PC-3 (cell line): ENCODE measurements around the gene SOS1. TPM values are rescaled to one million over a fixed set of nuclear protein-coding genes. Genes with fewer than 3 reads are reported as not detected.

Source experiments
- ATAC-seq: fragments of 200-7000 bp; cut with Tn5 transposase; 2 replicates; pipeline ENCODE4 v1.9.1; 2020; ENCODE audit warnings: mild to moderate bottlenecking, moderate library complexity
- BruUV-seq: library from RNA; stranded (reverse); fragments of 400-500 nt; replicated peaks from 2 replicates; lab custom pipeline; 2021; lab: Mats Ljungman, UMichigan
- CTCF ChIA-PET: fragments of 300-600 bp; sonication (Branson Sonifier 250); formaldehyde crosslinking; loops from one replicate; lab custom pipeline; 2022; ENCODE audit warnings: antibody characterized with exemption; lab: Charles Lee
- POLR2A ChIA-PET: fragments of 300-600 bp; sonication (Branson Sonifier 250); formaldehyde crosslinking; loops from one replicate; lab custom pipeline; 2022; ENCODE audit warnings: antibody characterized with exemption; ENCODE audit not compliant: unreplicated experiment; lab: Charles Lee
- DNase-seq: peaks from one replicate; pipeline ENCODE4 v3.0.0-alpha.2; 2015
- H2AFZ ChIP-seq: fragments of 300-600 bp; sonication (generic); 2 replicates; pipeline ENCODE4 v1.6.0; 2016; ENCODE audit warnings: antibody characterized with exemption, low read length
- H3F3A ChIP-seq: fragments of 300-600 bp; sonication (generic); one replicate; pipeline ENCODE4 v1.6.0; 2017; ENCODE audit warnings: antibody characterized with exemption, low read length, control low read depth, mild to moderate bottlenecking; ENCODE audit not compliant: unreplicated experiment
- H3K27ac ChIP-seq: fragments of 300-600 bp; sonication (generic); 2 replicates; pipeline ENCODE4 v1.5.1; 2016; ENCODE audit warnings: mild to moderate bottlenecking, low read length
- H3K27me3 ChIP-seq: fragments of 300-600 bp; sonication (generic); 2 replicates; pipeline ENCODE4 v1.6.1; 2016; ENCODE audit warnings: low read length, mixed read lengths
- H3K36me3 ChIP-seq: fragments of 300-600 bp; sonication (generic); 2 replicates; pipeline ENCODE4 v1.6.1; 2016; ENCODE audit warnings: low read depth, mixed run types, low read length, mixed read lengths
- H3K4me1 ChIP-seq: fragments of 300-600 bp; sonication (generic); 2 replicates; pipeline ENCODE4 v1.5.1; 2016; ENCODE audit warnings: low read length; ENCODE audit not compliant: insufficient read depth
- H3K4me2 ChIP-seq: fragments of 300-600 bp; sonication (generic); 2 replicates; pipeline ENCODE4 v1.6.0; 2016; ENCODE audit warnings: low read length
- H3K4me3 ChIP-seq: fragments of 300-600 bp; sonication (generic); 2 replicates; pipeline ENCODE4 v1.5.1; 2016; ENCODE audit warnings: mild to moderate bottlenecking, low read length, mixed read lengths
- H3K79me2 ChIP-seq: fragments of 300-600 bp; sonication (generic); 2 replicates; pipeline ENCODE4 v1.6.1; 2017; ENCODE audit warnings: low read length, mixed read lengths
- H3K9ac ChIP-seq: fragments of 300-600 bp; sonication (generic); 2 replicates; pipeline ENCODE4 v1.6.0; 2016; ENCODE audit warnings: mild to moderate bottlenecking, low read length
- H3K9me2 ChIP-seq: fragments of 300-600 bp; sonication (generic); replicated peaks from 2 replicates; pipeline ENCODE4 v1.6.1; 2016; ENCODE audit warnings: mixed run types, low read length, mixed read lengths
- H3K9me3 ChIP-seq: fragments of 300-600 bp; sonication (generic); 2 replicates; pipeline ENCODE4 v1.6.1; 2016; ENCODE audit warnings: low read length, mixed read lengths
- H4K20me1 ChIP-seq: fragments of 300-600 bp; sonication (generic); 2 replicates; pipeline ENCODE4 v1.6.1; 2016; ENCODE audit warnings: low read length, mixed read lengths
- CTCF ChIP-seq: fragments of 300-600 bp; sonication (generic); conservative IDR thresholded peaks from 2 replicates; pipeline ENCODE4 v1.5.1; 2017; ENCODE audit warnings: antibody characterized with exemption, low read depth, mild to moderate bottlenecking, low read length
- EZH2 ChIP-seq: fragments of 300-600 bp; sonication (generic); IDR thresholded peaks from one replicate; pipeline ENCODE4 v1.6.1; 2017; ENCODE audit warnings: antibody characterized with exemption, mild to moderate bottlenecking, low read length; ENCODE audit not compliant: unreplicated experiment
- EZH2phosphoT487 ChIP-seq: fragments of 300-600 bp; sonication (generic); IDR thresholded peaks from 2 replicates; pipeline ENCODE4 v1.6.1; 2018; ENCODE audit warnings: mild to moderate bottlenecking, antibody characterized with exemption, low read length, borderline replicate concordance
- intact Hi-C: fragments of 100-400 bp; cut with micrococcal nuclease; formaldehyde crosslinking; loops from 2 replicates; pipeline ENCODE4 v1.9.0; 2023
- total RNA-seq: library from RNA; depleted of rRNA; stranded (reverse); fragments of >200 nt; gene quantifications from 2 replicates; pipeline ENCODE4 v1.2.3, GENCODE V29; 2014

Gene SOS1
- total RNA-seq, 1 experiment from 2014 or later = 9.7 TPM

GRCh38 chr2:39065616-39066015 lies 55.2 kb downstream of the SOS1 start:
- Histone ChIP-seq H3K27me3 (no peaks in the 10 kb centered on the region), H3K4me2 (no peak overlapping the region), H3K4me1 (no peaks in the 10 kb centered on the region), H3K9me3 (no peaks in the 10 kb centered on the region), H3K36me3 (no peaks in the 10 kb centered on the region), H2AFZ (no peak overlapping the region), H3K9ac (no peak overlapping the region), H3F3A (no peaks in the 10 kb centered on the region), H3K27ac (no peak overlapping the region), H3K9me2 (no peaks in the 10 kb centered on the region), H3K79me2 (no peaks in the 10 kb centered on the region), H3K4me3 (no peak overlapping the region), H4K20me1 (no peaks in the 10 kb centered on the region)
- intact Hi-C loops = loop anchor here (5.0 kb wide), 1 partner anchor 42 kb away; no protein-coding TSS in a partner anchor
- CTCF ChIA-PET = no interaction called here
- no peak for ATAC-seq
- DNase-seq = no peak
- POLR2A ChIA-PET = no interaction called here
- BruUV-seq = no TSS peak
- TF ChIP-seq EZH2 (no peak), CTCF (no peak), EZH2phosphoT487 (no peak)

GRCh38 chr2:39062320-39062719 lies 58.5 kb downstream of the SOS1 start:
- TF ChIP-seq CTCF = no peak
- TF ChIP-seq EZH2 = no peak
- TF ChIP-seq EZH2phosphoT487 = no peak
- Histone ChIP-seq H3K9ac (no peak overlapping the region), H3K9me2 (no peaks in the 10 kb centered on the region), H3K27me3 (no peaks in the 10 kb centered on the region), H3F3A (no peaks in the 10 kb centered on the region), H3K36me3 (no peaks in the 10 kb centered on the region), H4K20me1 (no peaks in the 10 kb centered on the region), H3K4me1 (no peaks in the 10 kb centered on the region), H3K4me3 (no peak overlapping the region), H3K79me2 (no peaks in the 10 kb centered on the region), H3K9me3 (no peaks in the 10 kb centered on the region), H3K4me2 (no peak overlapping the region), H3K27ac (no peak overlapping the region), H2AFZ (no peak overlapping the region)
- intact Hi-C loops = no loop called here
- BruUV-seq = no TSS peak
- CTCF ChIA-PET = interaction anchor here (1.6 kb wide), 1 partner anchor 166 kb away, joined by 11 read pairs; no protein-coding TSS in a partner anchor
- ATAC-seq (no peak), DNase-seq (no peak)
- POLR2A ChIA-PET = interaction anchor here (0.6 kb wide), 1 partner anchor 461 kb away, joined by 3 read pairs; no protein-coding TSS in a partner anchor

GRCh38 chr2:39061280-39061679 lies 59.6 kb downstream of the SOS1 start:
- BruUV-seq = no TSS peak
- CTCF ChIA-PET = interaction anchor here (1.6 kb wide), 1 partner anchor 167 kb away, joined by 11 read pairs; no protein-coding TSS in a partner anchor
- H3K27ac ChIP-seq = no peak overlapping the region
- no peaks in the 10 kb centered on the region for H3K36me3 ChIP-seq
- no peaks in the 10 kb centered on the region for H3K4me1 ChIP-seq
- no peak for TF ChIP-seq CTCF
- TF ChIP-seq EZH2 = no peak
- TF ChIP-seq EZH2phosphoT487 = no peak
- H3K9ac ChIP-seq = no peak overlapping the region
- H3K79me2 ChIP-seq = no peaks in the 10 kb centered on the region
- POLR2A ChIA-PET = no interaction called here
- intact Hi-C loops = no loop called here
- H3F3A ChIP-seq = no peaks in the 10 kb centered on the region
- no peaks in the 10 kb centered on the region for H3K9me2 ChIP-seq
- H3K4me2 ChIP-seq = no peak overlapping the region
- no peak overlapping the region for H2AFZ ChIP-seq
- H3K9me3 ChIP-seq = no peaks in the 10 kb centered on the region
- ATAC-seq (no peak), DNase-seq (no peak)
- H4K20me1 ChIP-seq = no peaks in the 10 kb centered on the region
- H3K27me3 ChIP-seq = no peaks in the 10 kb centered on the region
- H3K4me3 ChIP-seq = no peak overlapping the region
